ENCODE data around the gene PLXNA1.

PLXNA1 gene

GRCh38 chr3:126952983-126953660, 29.8 kb upstream of the PLXNA1 start:
- TF ChIP-seq CTCF (conservative IDR thresholded peaks at IDR 0.05), result no peak
- no peak overlapping the region for H3K27ac ChIP-seq

- no peak for TF ChIP-seq CTCF (conservative IDR thresholded peaks at IDR 0.05)
Observed at GRCh38 chr3:126954141-126954842, 28.6 kb upstream of the PLXNA1 start.

GRCh38 chr3:126955004-126955790, 27.7 kb upstream of the PLXNA1 start:
- H3K27ac ChIP-seq, result no peak overlapping the region
- no peak for TF ChIP-seq CTCF (conservative IDR thresholded peaks at IDR 0.05)

More at GRCh38 chr3:126954141-126954842, 28.6 kb upstream of the PLXNA1 start:
- H3K27ac ChIP-seq, result no peak overlapping the region

GRCh38 chr3:126956361-126956760, 26.6 kb upstream of the PLXNA1 start:
- no peak overlapping the region for H3K27ac ChIP-seq
- no peak for TF ChIP-seq CTCF (conservative IDR thresholded peaks at IDR 0.05)

- H3K27ac ChIP-seq, result no peak overlapping the region
Observed at GRCh38 chr3:126956866-126957650, 25.9 kb upstream of the PLXNA1 start.

More at GRCh38 chr3:126956866-126957650, 25.9 kb upstream of the PLXNA1 start:
- TF ChIP-seq CTCF (conservative IDR thresholded peaks at IDR 0.05), result no peak

All from VCaP (cell line).